Middle frontal gyrus (tissue), 1 donor: ENCODE measurements around the gene ZNF512.

ENCODE experiments used
- DNase-seq: peaks from one replicate; pipeline ENCODE4 v3.0.0-alpha.2; 2015; ENCODE audit warnings: low spot score; ENCODE audit errors: extremely low spot score

The ZNF512 gene

GRCh38 chr2:27636766-27637165 is 53.9 kb downstream of the ZNF512 start:
- DNase-seq, result no peak

- DNase-seq, result no peak
Measured at GRCh38 chr2:27638037-27638637, 55.3 kb downstream of the ZNF512 start.

GRCh38 chr2:27638709-27639108 is 55.9 kb downstream of the ZNF512 start:
- DNase-seq, result no peak

- no peak for DNase-seq
Measured at GRCh38 chr2:27640722-27641245, 57.9 kb downstream of the ZNF512 start.

- no peak for DNase-seq
Measured at GRCh38 chr2:27645197-27645596, 62.4 kb downstream of the ZNF512 start.

- no peak for DNase-seq
Measured at GRCh38 chr2:27647289-27647688, 64.4 kb downstream of the ZNF512 start.

- no peak for DNase-seq
Measured at GRCh38 chr2:27647737-27648136, 64.9 kb downstream of the ZNF512 start.

- no peak for DNase-seq
Measured at GRCh38 chr2:27651056-27651455, 68.2 kb downstream of the ZNF512 start.

- no peak for DNase-seq
Measured at GRCh38 chr2:27652341-27652740, 69.5 kb downstream of the ZNF512 start.

- DNase-seq, result no peak
Measured at GRCh38 chr2:27652790-27653189, 69.9 kb downstream of the ZNF512 start.

- no peak for DNase-seq
Measured at GRCh38 chr2:27653397-27653796, 70.6 kb downstream of the ZNF512 start.

- DNase-seq, result no peak
Measured at GRCh38 chr2:27655155-27655951, 72.5 kb downstream of the ZNF512 start.

- no peak for DNase-seq
Measured at GRCh38 chr2:27661371-27661770, 78.5 kb downstream of the ZNF512 start.

GRCh38 chr2:27663285-27664153 is 80.7 kb downstream of the ZNF512 start, which contains the start of the genes SLC4A1AP and SUPT7L:
Gene SLC4A1AP (plus strand): TSS chr2:27663889. CDS start chr2:27663915, 26 bp downstream.
Gene SUPT7L (minus strand): TSS chr2:27663614. CDS start chr2:27662192, 1,422 bp downstream.
- DNase-seq, result peak; percentile 69

GRCh38 chr2:27664154-27664574 is 81.3 kb downstream of the ZNF512 start:
- no peak for DNase-seq

- no peak for DNase-seq
Measured at GRCh38 chr2:27664622-27665363, 82.0 kb downstream of the ZNF512 start.

GRCh38 chr2:27667446-27667845 is 84.6 kb downstream of the ZNF512 start:
- DNase-seq, result no peak

GRCh38 chr2:27671235-27671634 is 88.4 kb downstream of the ZNF512 start:
- DNase-seq, result no peak
